ENCODE data around the gene PRKG1.
A peak's percentile ranks its signal among the peaks of the same experiment; 100 is the strongest.

Gene PRKG1

GRCh38 chr10:51892965-51893658 is 818.8 kb downstream of the PRKG1 start:
- no peaks in the 10 kb centered on the region for H3K79me1 ChIP-seq (ENCODE audit: low read depth, low read length)
- H2AFZ ChIP-seq (ENCODE audit: low read length): no peak overlapping the region
- H3K36me3 ChIP-seq (replicated peaks in 1 of 2; ENCODE audit: control insufficient read depth in 2 of 2, insufficient read depth in 2 of 2, low read length in 2 of 2): no peaks in the 10 kb centered on the region
- no CpG with 5 or more reads among the region's 1 CpG for WGBS, 2 donors (ENCODE audit: extremely low coverage in 2 of 2, insufficient read length in 2 of 2, insufficient replicate concordance in 1 of 2)
- H3K23ac ChIP-seq (ENCODE audit: low read depth, low read length, poor library complexity): no peak overlapping the region
- DNase-seq (ENCODE audit: low spot score): peak; percentile 48
- no peak overlapping the region for H4K8ac ChIP-seq (ENCODE audit: low read depth, low read length)
- no peaks in the 10 kb centered on the region for H3K9me3 ChIP-seq (replicated peaks in 1 of 2; ENCODE audit: control insufficient read depth in 2 of 2, insufficient read depth in 1 of 2, low read depth in 1 of 2, low read length in 2 of 2)
- no peak overlapping the region for H3K4me2 ChIP-seq (ENCODE audit: insufficient read depth, low read length, poor library complexity, severe bottlenecking)
- H3K27ac ChIP-seq (replicated peaks; ENCODE audit: low read length): no peak overlapping the region
- H4K91ac ChIP-seq (ENCODE audit: low read depth, low read length, poor library complexity): no peak overlapping the region
- H2AK5ac ChIP-seq (ENCODE audit: low read depth, low read length): no peak overlapping the region
- peaks cover 5 to 8% of the 10 kb centered on the region in 2 donors for H3K4me1 ChIP-seq (ENCODE audit: control insufficient read depth in 2 of 2, insufficient read depth in 1 of 2, low read depth in 1 of 2, low read length in 2 of 2)
- no peak overlapping the region for H3K9ac ChIP-seq (ENCODE audit: low read depth, low read length, poor library complexity)
- H3K4ac ChIP-seq (ENCODE audit: low read length): no peak overlapping the region
- no peak overlapping the region for H3K18ac ChIP-seq (ENCODE audit: low read length)
- no peak overlapping the region for H3K14ac ChIP-seq (ENCODE audit: low read length)
- H2BK12ac ChIP-seq (ENCODE audit: low read length): no peak overlapping the region
- H3K27me3 ChIP-seq (ENCODE audit: control insufficient read depth in 3 of 3, insufficient read depth in 3 of 3, low read depth in 1 of 3, low read length in 3 of 3): no peaks in the 10 kb centered on the region
- no peak overlapping the region for H2BK5ac ChIP-seq (ENCODE audit: low read length)
- H3K4me3 ChIP-seq (ENCODE audit: low read length in 2 of 2): no peak overlapping the region
- H2BK15ac ChIP-seq (ENCODE audit: low read length): no peak overlapping the region
- H2BK120ac ChIP-seq (ENCODE audit: low read depth, low read length): no peak overlapping the region

- H4K8ac ChIP-seq (ENCODE audit: low read depth, low read length): no peak overlapping the region
- no peak overlapping the region for H2BK12ac ChIP-seq (ENCODE audit: low read length)
- no peak overlapping the region for H2AFZ ChIP-seq (ENCODE audit: low read length)
- H3K27me3 ChIP-seq (ENCODE audit: control insufficient read depth in 3 of 3, insufficient read depth in 3 of 3, low read depth in 1 of 3, low read length in 3 of 3): no peaks in the 10 kb centered on the region
- no peak overlapping the region for H3K27ac ChIP-seq (replicated peaks; ENCODE audit: low read length)
- H3K36me3 ChIP-seq (replicated peaks in 1 of 2; ENCODE audit: control insufficient read depth in 2 of 2, insufficient read depth in 2 of 2, low read length in 2 of 2): no peaks in the 10 kb centered on the region
- H3K18ac ChIP-seq (ENCODE audit: low read length): no peak overlapping the region
- no peaks in the 10 kb centered on the region for H3K79me1 ChIP-seq (ENCODE audit: low read depth, low read length)
- no peak overlapping the region for H3K9ac ChIP-seq (ENCODE audit: low read depth, low read length, poor library complexity)
- no peak overlapping the region for H2BK120ac ChIP-seq (ENCODE audit: low read depth, low read length)
- H2BK5ac ChIP-seq (ENCODE audit: low read length): no peak overlapping the region
- peak overlapping the region; percentile 37 for H2BK15ac ChIP-seq (ENCODE audit: low read length)
- no peak overlapping the region for H3K4ac ChIP-seq (ENCODE audit: low read length)
- no peak overlapping the region for H4K91ac ChIP-seq (ENCODE audit: low read depth, low read length, poor library complexity)
- DNase-seq (ENCODE audit: low spot score): no peak
- H3K9me3 ChIP-seq (replicated peaks in 1 of 2; ENCODE audit: control insufficient read depth in 2 of 2, insufficient read depth in 1 of 2, low read depth in 1 of 2, low read length in 2 of 2): no peaks in the 10 kb centered on the region
- no peak overlapping the region for H3K4me2 ChIP-seq (ENCODE audit: insufficient read depth, low read length, poor library complexity, severe bottlenecking)
- no peak overlapping the region for H2AK5ac ChIP-seq (ENCODE audit: low read depth, low read length)
- H3K4me3 ChIP-seq (ENCODE audit: low read length in 2 of 2): no peak overlapping the region
- no CpG with 5 or more reads among the region's 5 CpGs for WGBS, 2 donors (ENCODE audit: extremely low coverage in 2 of 2, insufficient read length in 2 of 2, insufficient replicate concordance in 1 of 2)
- no peak overlapping the region for H3K14ac ChIP-seq (ENCODE audit: low read length)
- H3K23ac ChIP-seq (ENCODE audit: low read depth, low read length, poor library complexity): no peak overlapping the region
- peaks cover 5 to 8% of the 10 kb centered on the region in 2 donors for H3K4me1 ChIP-seq (ENCODE audit: control insufficient read depth in 2 of 2, insufficient read depth in 1 of 2, low read depth in 1 of 2, low read length in 2 of 2)
Observed at GRCh38 chr10:51894771-51895578, 820.7 kb downstream of the PRKG1 start.

- no peak overlapping the region for H4K91ac ChIP-seq (ENCODE audit: low read depth, low read length, poor library complexity)
- H2BK15ac ChIP-seq (ENCODE audit: low read length): no peak overlapping the region
- H3K4me2 ChIP-seq (ENCODE audit: insufficient read depth, low read length, poor library complexity, severe bottlenecking): no peak overlapping the region
- H3K4ac ChIP-seq (ENCODE audit: low read length): no peak overlapping the region
- H3K9me3 ChIP-seq (replicated peaks in 1 of 2; ENCODE audit: control insufficient read depth in 2 of 2, insufficient read depth in 1 of 2, low read depth in 1 of 2, low read length in 2 of 2): no peaks in the 10 kb centered on the region
- no peak overlapping the region for H2BK5ac ChIP-seq (ENCODE audit: low read length)
- H3K18ac ChIP-seq (ENCODE audit: low read length): no peak overlapping the region
- H3K27me3 ChIP-seq (ENCODE audit: control insufficient read depth in 3 of 3, insufficient read depth in 3 of 3, low read depth in 1 of 3, low read length in 3 of 3): no peaks in the 10 kb centered on the region
- no peak overlapping the region for H3K23ac ChIP-seq (ENCODE audit: low read depth, low read length, poor library complexity)
- no peaks in the 10 kb centered on the region for H3K36me3 ChIP-seq (replicated peaks in 1 of 2; ENCODE audit: control insufficient read depth in 2 of 2, insufficient read depth in 2 of 2, low read length in 2 of 2)
- H2BK12ac ChIP-seq (ENCODE audit: low read length): no peak overlapping the region
- H2AK5ac ChIP-seq (ENCODE audit: low read depth, low read length): no peak overlapping the region
- no peaks in the 10 kb centered on the region for H3K79me1 ChIP-seq (ENCODE audit: low read depth, low read length)
- no peak overlapping the region for H3K27ac ChIP-seq (replicated peaks; ENCODE audit: low read length)
- DNase-seq (ENCODE audit: low spot score): no peak
- WGBS, 2 donors (ENCODE audit: extremely low coverage in 2 of 2, insufficient read length in 2 of 2, insufficient replicate concordance in 1 of 2): no CpG with 5 or more reads among the region's 1 CpG
- H3K4me3 ChIP-seq (ENCODE audit: low read length in 2 of 2): no peak overlapping the region
- H3K14ac ChIP-seq (ENCODE audit: low read length): no peak overlapping the region
- H4K8ac ChIP-seq (ENCODE audit: low read depth, low read length): no peak overlapping the region
- peaks cover 5 to 8% of the 10 kb centered on the region in 2 donors for H3K4me1 ChIP-seq (ENCODE audit: control insufficient read depth in 2 of 2, insufficient read depth in 1 of 2, low read depth in 1 of 2, low read length in 2 of 2)
- no peak overlapping the region for H2AFZ ChIP-seq (ENCODE audit: low read length)
- H2BK120ac ChIP-seq (ENCODE audit: low read depth, low read length): no peak overlapping the region
- H3K9ac ChIP-seq (ENCODE audit: low read depth, low read length, poor library complexity): no peak overlapping the region
Observed at GRCh38 chr10:51896849-51897248, 822.6 kb downstream of the PRKG1 start.

- Histone ChIP-seq H3K27me3 (ENCODE audit: control insufficient read depth in 3 of 3, insufficient read depth in 3 of 3, low read depth in 1 of 3, low read length in 3 of 3) (no peaks in the 10 kb centered on the region), H4K8ac (ENCODE audit: low read depth, low read length) (no peak overlapping the region), H3K79me1 (ENCODE audit: low read depth, low read length) (no peaks in the 10 kb centered on the region), H2BK12ac (ENCODE audit: low read length) (no peak overlapping the region), H2BK120ac (ENCODE audit: low read depth, low read length) (no peak overlapping the region), H2AK5ac (ENCODE audit: low read depth, low read length) (no peak overlapping the region), H3K9ac (ENCODE audit: low read depth, low read length, poor library complexity) (no peak overlapping the region), H3K4me2 (ENCODE audit: insufficient read depth, low read length, poor library complexity, severe bottlenecking) (no peak overlapping the region), H3K14ac (ENCODE audit: low read length) (no peak overlapping the region), H3K9me3 (replicated peaks in 1 of 2; ENCODE audit: control insufficient read depth in 2 of 2, insufficient read depth in 1 of 2, low read depth in 1 of 2, low read length in 2 of 2) (no peaks in the 10 kb centered on the region), H3K18ac (ENCODE audit: low read length) (no peak overlapping the region), H3K4ac (ENCODE audit: low read length) (no peak overlapping the region), H2BK15ac (ENCODE audit: low read length) (no peak overlapping the region), H2AFZ (ENCODE audit: low read length) (no peak overlapping the region), H3K36me3 (replicated peaks in 1 of 2; ENCODE audit: control insufficient read depth in 2 of 2, insufficient read depth in 2 of 2, low read length in 2 of 2) (no peaks in the 10 kb centered on the region), H3K27ac (replicated peaks; ENCODE audit: low read length) (no peak overlapping the region), H3K23ac (ENCODE audit: low read depth, low read length, poor library complexity) (no peak overlapping the region), H3K4me3 (ENCODE audit: low read length in 2 of 2) (no peak overlapping the region), H2BK5ac (ENCODE audit: low read length) (no peak overlapping the region), H4K91ac (ENCODE audit: low read depth, low read length, poor library complexity) (no peak overlapping the region), H3K4me1 (ENCODE audit: control insufficient read depth in 2 of 2, insufficient read depth in 1 of 2, low read depth in 1 of 2, low read length in 2 of 2) (peaks cover 2 to 8% of the 10 kb centered on the region in 2 donors)
- no peak for DNase-seq (ENCODE audit: low spot score)
- WGBS, 2 donors (ENCODE audit: extremely low coverage in 2 of 2, insufficient read length in 2 of 2, insufficient replicate concordance in 1 of 2): no CpG with 5 or more reads among the region's 1 CpG
Observed at GRCh38 chr10:51897560-51897959, 823.3 kb downstream of the PRKG1 start.
